GM23248 (cell line): ENCODE measurements around the gene APC. TPM values are rescaled to one million over a fixed set of nuclear protein-coding genes. Genes with fewer than 3 reads are reported as not detected.

Experiments
- DNase-seq: peaks from one replicate; pipeline ENCODE4 v3.0.0-alpha.2; 2015
- H2AFZ ChIP-seq: fragments of 200-600 bp; sonication (generic); 2 replicates; pipeline ENCODE4 v1.6.1; 2016; ENCODE audit warnings: antibody characterized with exemption
- H3F3A ChIP-seq: fragments of 200-600 bp; sonication (generic); 2 replicates; pipeline ENCODE4 v1.6.1; 2016; ENCODE audit warnings: mild to moderate bottlenecking, antibody characterized with exemption, mixed run types; ENCODE audit not compliant: insufficient read depth
- H3K27ac ChIP-seq: fragments of 200-600 bp; sonication (generic); 2 replicates; pipeline ENCODE4 v1.5.1; 2016; ENCODE audit warnings: mild to moderate bottlenecking
- H3K27me3 ChIP-seq: fragments of 200-600 bp; sonication (generic); replicated peaks from 2 replicates; pipeline ENCODE4 v1.6.1; 2016; ENCODE audit warnings: mild to moderate bottlenecking; ENCODE audit not compliant: insufficient read depth
- H3K36me3 ChIP-seq: fragments of 200-600 bp; sonication (generic); 2 replicates; pipeline ENCODE4 v1.6.1; 2016; ENCODE audit warnings: low read depth, mild to moderate bottlenecking
- H3K4me1 ChIP-seq: fragments of 200-600 bp; sonication (generic); 2 replicates; pipeline ENCODE4 v1.6.1; 2016; ENCODE audit warnings: mild to moderate bottlenecking; ENCODE audit not compliant: insufficient read depth
- H3K4me2 ChIP-seq: fragments of 200-600 bp; sonication (generic); one replicate; pipeline ENCODE4 v1.6.1; 2016; ENCODE audit warnings: mild to moderate bottlenecking; ENCODE audit not compliant: unreplicated experiment
- H3K4me3 ChIP-seq: fragments of 200-600 bp; sonication (generic); 2 replicates; pipeline ENCODE4 v1.5.1; 2016; ENCODE audit warnings: mild to moderate bottlenecking
- H3K79me2 ChIP-seq: fragments of 200-600 bp; sonication (generic); 2 replicates; pipeline ENCODE4 v1.6.1; 2016; ENCODE audit warnings: mild to moderate bottlenecking; ENCODE audit not compliant: insufficient read depth
- H3K9ac ChIP-seq: fragments of 200-600 bp; sonication (generic); 2 replicates; pipeline ENCODE4 v1.6.1; 2016; ENCODE audit warnings: mild to moderate bottlenecking
- H3K9me2 ChIP-seq: fragments of 200-600 bp; sonication (generic); 2 replicates; pipeline ENCODE4 v1.6.1; 2016; ENCODE audit warnings: mixed run types, mild to moderate bottlenecking, moderate library complexity; ENCODE audit not compliant: insufficient read depth
- H3K9me3 ChIP-seq: fragments of 200-600 bp; sonication (generic); one replicate; pipeline ENCODE4 v1.6.1; 2017; ENCODE audit warnings: low read depth
- H4K20me1 ChIP-seq: fragments of 200-600 bp; sonication (generic); 2 replicates; pipeline ENCODE4 v1.6.0; 2016; ENCODE audit not compliant: insufficient read depth
- EZH2 ChIP-seq: fragments of 200-600 bp; sonication (generic); IDR thresholded peaks from 2 replicates; pipeline ENCODE4 v1.6.1; 2018; ENCODE audit warnings: antibody characterized with exemption, mild to moderate bottlenecking; ENCODE audit not compliant: insufficient read depth, poor library complexity, severe bottlenecking
- EZH2phosphoT487 ChIP-seq: fragments of 200-600 bp; sonication (generic); IDR thresholded peaks from 2 replicates; pipeline ENCODE4 v1.6.1; 2018; ENCODE audit warnings: antibody characterized with exemption, moderate library complexity, mild to moderate bottlenecking, low read depth; ENCODE audit not compliant: insufficient read depth
- WGBS, 2 experiments: methylation state at CpG; one replicate each; pipeline ENCODE4 v1.1.6; 2015 to 2017; ENCODE audit warnings: low lambda C conversion rate in 2 of 2, low coverage in 1 of 2; ENCODE audit errors: missing lambda C conversion rate in 2 of 2; 5-methylcytosine and 5-hydroxymethylcytosine counted together
- in situ Hi-C: fragments of 300-500 bp; cut with MboI; formaldehyde crosslinking; loops from 2 replicates; pipeline ENCODE4 v1.15.0; 2020
- polyA plus RNA-seq: library from polyadenylated mRNA; unstranded; fragments of >200 nt; fragmentation: Nextera tagmentation; extraction: Ambion mirVana; gene quantifications from 2 replicates; pipeline ENCODE4 v1.2.1, GENCODE V29; 2016
- small RNA-seq: library from RNA; depleted of rRNA; stranded (forward); fragments of <200 nt; gene quantifications from one replicate; pipeline ENCODE3, GENCODE V24; 2014; ENCODE audit warnings: low read depth, low replicate concordance
- total RNA-seq: library from RNA; depleted of rRNA; stranded (reverse); fragments of >200 nt; shearing (Covaris generic); gene quantifications from 2 replicates; pipeline ENCODE4 v1.2.3, GENCODE V29; 2014; rRNA removed

The APC gene
- total and polyA plus RNA-seq, 2 experiments from 2014 or later = 18.1 to 34.2 TPM

DNA sequence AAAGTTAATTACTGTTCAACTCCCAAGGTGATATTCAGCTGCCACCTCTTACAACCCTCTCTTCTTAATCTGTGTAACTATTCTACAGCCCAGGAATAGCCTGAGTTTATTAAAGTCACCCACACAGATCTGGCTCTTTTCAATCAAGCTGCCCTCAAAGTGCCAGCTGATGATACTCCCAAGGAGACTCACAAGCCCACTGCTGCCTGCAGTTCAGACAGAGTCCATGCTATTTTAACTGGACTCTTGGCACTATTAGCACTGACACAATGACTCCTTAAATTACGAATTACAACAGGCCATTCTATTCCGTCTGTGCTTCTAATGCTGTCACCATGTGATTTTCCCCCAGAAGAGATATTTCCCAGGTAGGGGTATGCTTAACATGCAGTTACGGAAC, 158.0 kb downstream of the APC start:
- Histone ChIP-seq H3K9ac (no peak overlapping the region), H3K27me3 (no peaks in the 10 kb centered on the region), H3K79me2 (peaks cover 82% of the 10 kb centered on the region), H3F3A (no peaks in the 10 kb centered on the region), H3K4me2 (no peak overlapping the region), H3K4me3 (no peak overlapping the region), H3K4me1 (no peaks in the 10 kb centered on the region), H3K9me3 (no peaks in the 10 kb centered on the region), H4K20me1 (peaks cover 5% of the 10 kb centered on the region; the same call in 1 of the 2 replicates), H2AFZ (no peak overlapping the region), H3K36me3 (peaks cover 25% of the 10 kb centered on the region; the same call in 1 of the 2 replicates), H3K9me2 (no peaks in the 10 kb centered on the region), H3K27ac (no peak overlapping the region)
- TF ChIP-seq EZH2phosphoT487 (no peak), EZH2 (no peak)
- in situ Hi-C loops = no loop called here
- no peak for DNase-seq
- 92 to 95% methylated on average over 3 of the region's 3 CpGs for WGBS, 2 experiments

Small RNAs within 50 kb of the gene (small RNA-seq; reads per million reads assigned to genes)
- not detected for gene RNU6-482P

Other genes starting within 250 kb of the APC start
- 56.0 and 66.6 TPM in 2 replicates for gene SRP19, start 123.4 kb downstream of the APC start, total RNA-seq
- gene SRP19, start 123.4 kb downstream of the APC start, polyA plus RNA-seq = 154 and 158 TPM in 2 replicates
- 41.9 and 52.3 TPM in 2 replicates for gene REEP5, start 184.3 kb downstream of the APC start, total RNA-seq
- gene REEP5, start 184.3 kb downstream of the APC start, polyA plus RNA-seq = 227 and 233 TPM in 2 replicates
- gene DCP2, start 238.9 kb downstream of the APC start, total RNA-seq = 15.8 and 17.4 TPM in 2 replicates
- 8.1 and 13.5 TPM in 2 replicates for gene DCP2, start 238.9 kb downstream of the APC start, polyA plus RNA-seq